GM19035 (cell line): ENCODE data around the gene CRACR2A.

Experiments used
- ATAC-seq: cut with Tn5 transposase; IDR thresholded peaks from one replicate; pipeline ENCODE4 v1.9.1; 2021; ENCODE audit not compliant: unreplicated experiment

The CRACR2A gene

DNA sequence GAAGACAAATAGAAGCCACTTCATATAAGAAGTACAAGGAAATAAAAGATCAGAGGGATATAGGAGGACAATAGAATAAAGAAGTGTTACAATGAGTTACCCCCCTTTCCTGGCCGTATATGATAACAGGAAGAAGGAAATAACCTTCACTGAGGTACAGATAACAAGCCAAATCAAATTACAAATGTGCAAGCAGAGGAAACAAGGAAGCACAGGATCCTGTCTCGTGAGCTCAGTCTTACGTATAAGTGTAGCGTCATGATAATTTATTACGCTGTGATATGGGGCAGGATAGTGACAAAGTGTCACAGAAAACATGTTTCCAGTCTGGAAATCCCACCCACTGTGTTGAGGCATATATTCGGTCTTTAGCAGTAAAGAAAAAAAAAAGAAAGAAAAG is 26.5 kb downstream of the CRACR2A start:
- no peak for ATAC-seq

DNA sequence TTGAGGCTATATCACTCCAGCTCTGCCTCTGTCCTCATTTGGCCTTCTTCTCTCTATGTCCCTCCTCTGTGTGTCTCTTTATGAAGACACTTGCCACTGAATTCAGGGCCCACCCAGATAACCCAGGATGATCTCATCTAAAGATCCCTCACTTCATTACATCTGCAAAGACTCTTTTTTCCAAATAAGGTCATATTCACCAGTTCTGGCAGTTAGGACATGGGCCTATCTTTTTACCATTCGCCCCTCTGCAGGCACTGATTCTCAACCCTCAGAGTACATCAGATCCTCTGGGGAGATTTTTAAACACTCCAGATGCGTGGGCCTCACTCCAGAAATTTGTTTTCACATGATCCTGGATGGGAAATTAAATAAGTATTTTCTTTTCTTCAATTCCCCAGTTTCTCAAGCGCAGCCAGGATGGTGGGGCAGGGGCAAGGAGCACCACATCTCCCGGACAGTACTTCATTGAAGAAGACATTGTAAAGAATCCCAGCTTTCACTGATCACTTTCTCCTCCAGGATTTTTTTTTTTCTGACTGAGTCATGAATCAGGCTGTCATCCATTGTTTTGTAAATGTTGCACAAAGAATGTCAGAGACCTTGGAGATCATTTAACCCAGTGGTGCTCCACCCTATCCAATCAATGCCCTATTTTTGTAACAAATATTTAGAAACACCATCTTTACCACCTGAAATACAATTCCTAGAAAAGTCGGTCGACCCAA is 27.4 kb downstream of the CRACR2A start:
- ATAC-seq: no peak

DNA sequence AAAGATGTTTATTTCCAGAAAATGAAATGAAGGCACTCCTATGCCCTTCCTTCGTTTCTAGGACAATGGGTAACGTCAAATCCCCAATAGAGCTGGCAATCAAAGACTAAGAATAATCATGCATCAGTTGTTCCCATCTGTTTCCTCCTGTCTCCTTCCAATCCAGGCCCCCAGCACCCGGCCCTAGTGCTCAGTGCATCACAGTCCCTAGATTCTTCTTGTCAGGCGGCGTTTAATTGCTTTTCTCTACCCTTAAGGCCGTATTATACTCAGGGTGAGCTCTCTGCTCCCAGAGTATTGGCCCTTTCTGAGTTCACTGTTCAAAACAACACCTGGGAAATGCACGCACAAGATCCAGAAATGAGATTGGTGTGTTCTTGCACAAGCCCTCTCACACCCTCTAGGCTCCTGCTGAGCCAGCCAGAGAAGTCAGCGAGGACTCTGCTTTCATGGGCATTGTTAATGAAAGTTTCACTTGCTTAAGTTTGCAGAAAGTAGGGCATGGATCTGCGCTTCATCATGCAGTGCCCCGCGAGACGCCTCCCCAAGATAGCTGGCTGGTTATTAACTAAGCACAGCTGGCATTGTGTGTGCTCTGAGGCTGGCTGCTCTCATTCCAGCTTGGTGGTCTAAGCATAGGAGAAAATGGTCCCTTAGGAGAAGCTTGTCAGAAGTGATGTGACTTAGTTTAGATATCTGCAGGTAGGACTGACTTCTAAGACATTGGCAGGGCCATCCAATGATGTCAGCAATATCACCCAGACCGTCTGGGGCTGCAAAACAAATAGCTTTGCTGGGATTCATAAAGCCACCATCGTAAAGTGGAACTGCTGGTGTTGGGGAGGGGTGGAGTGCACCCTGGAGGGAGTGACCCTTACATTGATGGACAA is 28.7 kb downstream of the CRACR2A start:
- no peak for ATAC-seq

DNA sequence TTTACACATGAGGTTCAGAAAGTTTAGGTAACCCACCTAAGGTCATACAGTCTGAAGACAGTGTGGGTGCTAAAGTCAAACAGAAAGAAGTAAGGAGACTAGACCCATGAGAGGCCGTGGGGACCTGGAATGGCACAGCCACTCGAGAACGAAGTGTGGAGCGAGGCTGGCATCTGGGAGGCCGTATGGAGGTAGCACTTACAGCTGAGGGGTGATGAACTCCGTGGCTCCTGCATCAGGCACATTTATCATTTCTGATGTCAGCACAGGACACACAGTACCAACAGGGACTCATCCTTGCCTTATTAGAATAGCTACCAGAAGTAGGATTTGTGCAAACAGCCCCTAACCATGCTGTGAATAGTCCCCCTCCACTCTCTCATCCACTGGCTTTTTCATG is 30.5 kb downstream of the CRACR2A start:
- no peak for ATAC-seq

DNA sequence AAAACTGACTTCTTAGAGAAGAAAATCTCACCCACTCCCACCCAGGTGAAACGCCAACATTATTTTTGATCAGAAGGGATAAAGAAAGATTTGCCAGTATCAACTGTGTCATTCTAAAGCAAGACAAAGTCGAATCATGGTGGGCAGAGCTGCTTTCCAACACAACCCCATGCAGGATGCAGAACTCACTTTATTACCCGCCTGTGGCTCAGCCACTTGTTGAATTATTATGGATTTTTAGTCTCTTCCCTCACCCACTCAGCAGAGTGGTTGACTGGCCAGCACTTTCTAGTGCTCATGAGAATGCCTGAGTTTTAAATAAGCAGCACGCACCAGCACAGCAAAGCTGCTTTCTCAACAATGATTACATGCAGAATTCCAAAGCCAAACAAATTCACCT is 32.1 kb downstream of the CRACR2A start:
- no peak for ATAC-seq

DNA sequence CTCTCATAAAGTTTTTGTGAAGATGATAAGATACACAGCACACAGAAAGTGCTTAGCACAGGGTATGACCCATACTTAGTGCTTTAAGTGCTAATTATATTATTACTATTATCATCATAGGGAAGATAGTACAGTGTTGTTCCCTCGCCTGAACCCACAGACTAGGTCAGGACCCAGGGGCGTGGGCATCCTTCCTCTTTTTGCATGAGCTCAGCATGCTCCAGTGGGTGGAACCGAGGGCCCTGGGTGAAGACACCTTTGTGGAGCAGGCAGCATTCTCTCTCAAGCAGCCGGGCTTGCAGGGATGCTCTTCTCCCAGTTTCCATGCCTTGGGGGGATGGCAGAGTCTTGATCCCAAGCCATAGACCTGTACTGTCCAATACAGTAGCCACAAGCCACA is 34.8 kb downstream of the CRACR2A start:
- ATAC-seq: no peak

DNA sequence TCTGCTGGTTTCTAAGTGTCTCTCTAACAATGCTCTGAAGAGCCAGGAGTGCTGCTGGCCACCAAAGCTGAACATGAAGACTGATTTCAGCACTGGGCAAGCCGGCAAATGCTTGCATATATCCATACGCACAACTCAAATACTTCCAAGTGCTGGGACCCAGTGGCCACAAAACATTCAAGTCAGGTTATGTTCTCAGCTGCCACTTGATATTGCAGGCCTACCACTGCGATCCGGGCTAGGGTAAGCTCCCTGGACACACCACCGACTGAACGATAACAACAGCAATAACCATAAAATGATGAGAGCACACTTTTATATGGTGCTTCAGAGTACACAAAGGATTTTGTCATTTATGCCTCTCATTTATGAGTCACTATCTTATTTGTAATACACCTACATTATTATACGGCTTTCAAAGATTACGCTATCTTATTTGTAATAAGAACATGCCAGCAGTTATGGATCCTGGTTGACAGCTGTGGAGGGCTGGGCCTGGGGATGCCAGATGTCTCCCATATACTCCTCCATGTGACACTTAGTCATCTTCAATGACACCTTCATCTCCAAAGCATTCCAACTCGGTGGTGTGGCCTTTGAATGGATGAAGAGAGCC is 35.5 kb downstream of the CRACR2A start:
- ATAC-seq: no peak

DNA sequence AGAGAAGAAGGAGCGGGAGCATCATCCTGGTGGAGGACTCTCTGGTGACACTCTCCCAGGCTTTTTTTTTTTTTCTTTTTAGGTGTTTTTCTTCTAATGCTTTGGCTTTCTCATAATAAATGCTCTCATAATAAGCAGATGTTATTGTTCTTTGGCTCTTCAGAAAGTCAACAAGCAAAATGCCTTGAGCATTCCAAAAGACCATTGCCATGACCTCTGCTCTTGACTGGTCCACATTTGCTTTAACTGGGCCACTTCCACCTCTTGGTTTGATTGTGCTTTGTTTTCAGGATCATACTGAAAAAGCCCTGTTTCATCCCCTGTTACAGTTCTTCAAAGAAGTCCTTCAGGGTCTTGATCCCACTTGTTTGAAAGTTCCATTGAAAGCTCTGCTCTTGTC is 36.9 kb downstream of the CRACR2A start:
- ATAC-seq: no peak

DNA sequence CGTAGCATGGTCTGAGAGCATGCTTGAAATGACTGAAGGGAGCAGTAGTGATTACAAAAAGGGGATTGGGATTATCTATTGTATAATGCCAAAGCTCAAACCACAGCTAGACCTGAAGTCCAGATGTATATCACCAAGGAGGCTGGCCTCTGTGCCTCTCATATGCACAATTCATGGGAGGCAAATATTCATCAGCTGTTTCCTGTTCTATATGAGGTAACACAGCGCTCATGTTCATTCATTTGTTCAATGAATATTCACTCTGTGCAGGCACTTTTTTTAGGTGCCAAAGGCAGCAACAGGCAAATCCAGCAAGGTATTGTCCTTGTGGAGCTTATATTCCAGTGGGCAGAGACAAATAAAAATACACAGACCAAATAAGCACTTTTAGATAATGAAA is 39.0 kb downstream of the CRACR2A start:
- ATAC-seq: no peak

DNA sequence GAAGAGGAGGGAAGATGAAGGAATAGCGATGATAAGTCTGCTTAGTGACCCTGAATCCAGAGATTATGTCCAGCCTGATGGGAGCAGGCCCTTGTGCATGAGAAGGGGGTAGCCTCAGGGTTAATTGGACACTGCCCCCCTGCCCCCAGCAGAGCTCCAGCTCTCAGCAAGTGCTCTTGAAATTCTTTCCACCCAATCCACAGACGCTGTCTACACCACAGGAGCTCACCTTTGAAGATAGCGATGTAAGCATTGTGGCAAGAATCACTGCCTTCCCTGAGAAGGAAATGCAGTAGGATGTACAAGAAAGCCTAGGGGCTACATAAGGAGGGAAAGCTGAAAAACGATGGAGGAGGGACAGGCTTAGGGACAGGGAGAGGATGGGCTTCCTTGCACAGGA is 39.4 kb downstream of the CRACR2A start:
- no peak for ATAC-seq

DNA sequence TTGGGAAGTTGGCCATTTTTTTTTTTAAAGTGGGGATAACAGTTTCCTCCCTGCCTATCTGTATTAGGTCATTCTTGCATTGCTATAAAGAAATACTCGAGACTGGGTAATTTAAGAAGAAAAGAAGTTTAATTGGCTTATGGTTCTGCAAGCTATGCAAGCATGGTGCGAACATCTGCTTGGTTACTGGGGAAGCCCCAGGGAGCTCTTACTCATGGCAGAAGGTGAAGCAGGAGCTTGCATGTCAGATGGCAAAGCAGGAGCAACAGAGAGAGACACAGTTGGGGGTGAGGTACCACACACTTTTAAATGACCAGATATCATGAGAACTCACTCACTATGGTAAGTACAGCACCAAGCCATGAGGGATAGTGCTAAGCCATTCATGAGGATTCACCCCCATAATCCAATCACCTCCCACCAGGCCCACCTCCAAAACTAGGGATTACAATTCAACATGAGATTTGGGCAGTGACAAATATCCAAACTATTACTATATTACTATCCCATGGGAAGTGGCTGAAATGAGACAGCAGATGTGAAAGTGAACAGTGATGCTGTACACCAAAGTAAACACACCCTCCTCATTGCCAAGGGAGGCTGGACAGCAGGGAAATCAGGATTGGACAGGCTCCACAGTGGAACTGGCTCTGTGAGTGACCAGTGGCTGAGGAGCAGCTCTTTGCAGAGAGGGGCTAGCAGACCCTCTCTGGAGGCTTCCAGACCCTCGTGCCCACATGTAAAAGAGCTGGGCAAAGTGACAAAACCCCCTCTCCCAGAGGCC is 40.5 kb downstream of the CRACR2A start:
- ATAC-seq: no peak

DNA sequence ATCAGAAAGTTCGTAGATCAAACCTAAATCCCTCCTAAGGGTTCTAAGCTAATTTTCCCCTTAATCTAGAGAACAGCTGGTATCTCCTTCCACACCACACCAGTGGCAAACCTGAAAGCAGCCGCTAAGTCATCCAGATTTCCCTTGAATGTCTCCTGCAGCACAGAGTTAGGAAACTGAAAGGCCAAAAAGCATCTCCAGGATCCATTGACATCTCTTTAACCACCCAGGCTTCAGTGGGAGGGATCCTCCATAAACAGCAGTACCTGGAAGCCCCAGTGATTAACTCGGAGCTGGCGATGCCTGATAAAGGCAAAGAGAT is 47.6 kb downstream of the CRACR2A start:
- ATAC-seq: no peak

DNA sequence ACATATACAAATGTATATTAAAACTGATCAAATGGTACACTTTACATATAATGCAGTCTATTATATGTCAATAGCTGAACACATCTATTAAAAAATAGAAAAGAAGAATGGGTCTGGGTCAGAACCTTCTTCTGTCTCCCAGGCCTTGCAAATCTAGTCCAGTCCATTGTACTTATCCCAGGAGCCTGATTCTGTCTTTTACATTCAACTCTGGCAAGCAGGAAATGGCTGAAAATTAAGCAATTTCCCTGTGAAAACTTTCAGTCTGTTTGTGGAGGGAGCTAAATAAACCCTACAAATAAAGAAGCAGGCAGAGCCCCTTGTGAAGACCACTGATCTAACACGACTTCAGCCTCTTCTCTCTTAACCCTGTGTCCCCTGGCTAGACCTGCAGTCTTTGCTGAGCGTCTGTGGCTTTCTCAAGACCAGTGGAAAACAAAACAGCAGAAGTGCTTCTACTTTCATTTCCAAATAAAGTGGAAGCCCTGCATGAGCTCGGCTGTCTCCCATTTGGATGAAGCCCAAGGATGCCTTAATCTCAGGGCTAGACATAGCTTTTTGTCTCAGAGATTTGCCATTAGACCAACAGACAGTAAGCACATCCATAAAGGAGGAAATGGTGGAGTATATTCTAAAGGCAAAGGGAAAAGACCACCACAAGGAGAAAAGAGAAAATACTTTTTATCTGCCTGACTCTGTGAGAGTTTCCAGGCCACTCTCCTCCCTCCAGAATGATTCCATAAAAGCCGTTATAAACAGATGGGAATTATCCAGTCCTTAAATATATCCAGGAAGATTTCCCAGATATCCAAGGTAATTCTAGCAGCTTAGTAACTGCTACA is 48.2 kb downstream of the CRACR2A start:
- ATAC-seq: no peak

DNA sequence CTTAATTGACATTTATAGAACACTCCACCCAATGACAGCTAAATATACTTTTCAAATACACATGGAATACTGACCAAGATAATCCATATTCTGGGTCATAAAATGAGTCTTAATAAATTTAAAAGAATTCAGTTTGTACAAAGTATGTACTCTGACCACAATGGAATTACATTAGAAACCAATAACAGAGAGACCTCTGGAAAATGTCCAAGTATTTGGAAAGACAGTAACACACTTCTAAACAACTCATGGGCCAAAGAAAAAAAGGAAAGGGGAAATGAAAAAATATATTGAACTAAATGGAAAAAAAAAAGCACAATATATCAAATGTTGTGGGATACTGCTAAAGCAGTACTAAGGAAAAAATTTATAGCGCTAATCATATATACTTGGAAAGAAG is 52.0 kb downstream of the CRACR2A start:
- no peak for ATAC-seq

DNA sequence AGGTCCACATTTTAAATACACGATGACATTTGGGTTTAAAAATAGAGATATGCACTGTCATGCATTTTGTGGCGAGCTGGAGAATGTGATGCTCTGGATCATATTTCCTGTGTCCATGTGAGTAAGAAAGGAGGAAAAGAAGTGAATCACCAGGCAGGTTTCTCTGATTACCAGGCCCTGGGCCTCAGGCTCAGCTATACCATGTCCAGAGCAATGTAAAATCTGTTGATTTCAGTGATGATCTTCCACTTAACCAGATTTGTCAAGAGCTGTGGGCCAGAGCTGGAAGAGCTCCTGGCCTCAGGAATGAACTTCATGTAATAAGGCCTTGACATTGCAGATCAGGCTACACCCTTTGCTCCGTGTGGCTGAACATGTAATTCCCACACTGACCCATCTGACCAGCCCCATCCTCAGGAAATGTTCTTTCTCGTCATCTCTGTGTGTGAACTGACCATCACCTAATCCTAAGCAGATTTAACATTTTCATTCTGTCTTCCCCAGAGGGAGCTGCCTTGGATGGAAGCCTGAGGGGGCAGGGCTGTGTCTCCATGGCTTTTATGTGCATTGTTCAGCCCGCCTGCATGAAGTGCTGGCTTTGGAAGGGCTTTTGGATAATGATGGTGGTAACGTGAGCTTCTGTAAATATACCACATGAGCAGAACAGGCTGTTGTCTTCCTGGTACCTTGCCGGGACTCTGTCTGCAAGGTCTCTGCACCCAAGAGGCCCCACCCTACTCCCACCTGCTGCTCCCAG is 54.5 kb downstream of the CRACR2A start:
- ATAC-seq: no peak

DNA sequence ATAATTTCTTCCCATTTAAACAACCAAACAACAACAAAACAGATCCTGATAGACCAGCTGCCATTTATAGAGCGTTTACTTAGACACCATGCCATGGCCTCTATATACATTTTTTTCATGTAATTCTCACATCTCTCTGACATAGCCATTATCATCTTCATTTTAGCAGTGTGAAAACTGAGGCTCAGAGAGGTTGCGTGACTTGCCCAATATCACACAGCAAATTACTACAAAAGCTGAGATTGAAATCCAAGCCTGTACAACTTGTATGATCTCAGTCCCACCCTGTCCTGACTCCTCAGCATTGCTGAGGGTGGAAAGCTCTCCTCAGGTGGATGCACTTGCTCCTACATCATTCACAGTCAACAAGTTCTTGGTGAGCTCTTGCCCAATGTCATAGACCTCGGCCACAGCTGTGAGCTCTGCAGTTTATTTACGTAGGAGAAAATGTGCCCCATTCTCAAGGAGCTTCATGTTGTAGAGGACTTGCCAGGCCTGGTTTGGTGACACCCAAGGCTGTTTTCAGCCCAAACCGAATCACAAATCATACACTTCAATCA is 55.5 kb downstream of the CRACR2A start:
- ATAC-seq: no peak

DNA sequence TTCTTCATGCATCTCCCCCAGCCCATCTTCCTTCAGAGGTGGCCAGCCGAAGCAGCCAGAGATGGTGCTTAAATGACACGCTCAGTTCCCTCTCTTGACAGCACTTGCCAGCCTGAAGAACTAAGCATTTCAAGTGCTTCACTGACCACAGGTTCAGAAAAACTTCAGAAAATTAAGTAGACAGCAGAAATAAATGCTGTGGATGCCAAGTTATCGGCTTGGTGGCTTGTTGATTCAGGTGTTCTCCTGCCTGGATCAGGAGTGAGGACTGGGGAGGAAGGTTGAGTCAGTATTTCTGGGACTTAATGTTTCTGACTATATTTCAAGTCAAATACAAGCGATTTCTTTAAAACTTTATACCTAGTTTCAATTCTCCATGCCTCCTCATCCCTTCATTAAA is 58.2 kb downstream of the CRACR2A start:
- no peak for ATAC-seq

DNA sequence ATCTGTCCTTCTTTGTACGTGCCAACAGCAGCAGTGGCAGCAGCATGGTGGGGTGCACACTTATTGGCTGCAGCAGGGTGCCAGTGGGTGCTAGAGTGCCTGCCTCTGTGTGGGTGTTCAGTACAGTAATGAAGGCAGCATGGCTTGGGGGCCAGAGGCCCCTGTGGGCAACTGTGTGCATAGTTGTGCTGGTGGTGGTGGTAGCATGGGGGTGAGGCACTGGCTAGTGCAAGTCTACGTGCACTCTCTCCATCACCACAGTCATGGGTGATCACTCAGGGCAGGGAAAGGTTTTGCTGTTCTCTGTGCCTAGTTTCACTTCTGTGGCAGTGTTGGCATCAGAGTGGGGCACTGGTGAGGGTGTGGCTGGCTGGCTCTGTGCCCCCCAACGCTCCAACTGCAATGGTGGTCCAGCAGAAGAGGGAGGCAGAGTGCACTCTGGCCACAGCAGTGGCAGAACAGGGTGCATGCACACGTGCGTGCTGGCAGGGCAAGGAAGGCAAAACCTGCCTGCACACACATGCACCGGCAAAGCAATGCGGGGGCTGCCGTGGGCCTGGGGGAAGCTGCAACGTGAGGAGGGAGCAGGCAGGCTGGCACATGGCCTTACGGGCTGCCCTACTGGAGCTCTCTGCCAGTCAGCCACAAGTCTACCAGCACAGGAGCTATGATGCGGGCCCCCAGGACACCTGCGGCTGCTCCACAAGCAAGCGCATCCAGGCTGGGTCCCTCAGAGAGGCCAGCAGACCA is 60.1 kb downstream of the CRACR2A start:
- no peak for ATAC-seq

DNA sequence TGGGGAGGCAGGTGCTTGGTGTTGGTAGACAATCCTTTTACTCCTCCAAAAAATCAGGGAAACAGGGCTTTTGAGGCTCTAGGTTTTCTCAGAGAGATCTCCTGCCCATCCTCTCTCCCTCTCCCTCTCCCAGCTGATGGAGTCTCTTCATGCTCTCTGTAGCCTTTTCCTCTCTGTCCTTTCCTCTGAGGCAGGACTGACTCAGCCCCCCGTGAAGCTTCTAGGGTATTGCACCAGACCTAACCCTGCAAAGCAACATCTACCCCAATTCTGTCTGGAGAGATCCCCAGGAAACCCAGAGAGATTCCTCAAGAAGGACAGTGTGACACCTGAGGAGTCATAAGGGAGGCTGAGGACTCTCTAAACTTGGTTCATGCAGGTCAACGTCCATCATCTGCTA is 66.4 kb downstream of the CRACR2A start:
- no peak for ATAC-seq
